Measurements from ENCODE around the gene TCF7L2. TPM values are rescaled to one million over a fixed set of nuclear protein-coding genes. Genes with fewer than 3 reads are reported as not detected.
A peak's percentile ranks its signal among the peaks of the same experiment; 100 is the strongest.

The TCF7L2 gene
- total RNA-seq, 2 experiments from 2014 or later: 1.3 to 8.5 TPM

DNA sequence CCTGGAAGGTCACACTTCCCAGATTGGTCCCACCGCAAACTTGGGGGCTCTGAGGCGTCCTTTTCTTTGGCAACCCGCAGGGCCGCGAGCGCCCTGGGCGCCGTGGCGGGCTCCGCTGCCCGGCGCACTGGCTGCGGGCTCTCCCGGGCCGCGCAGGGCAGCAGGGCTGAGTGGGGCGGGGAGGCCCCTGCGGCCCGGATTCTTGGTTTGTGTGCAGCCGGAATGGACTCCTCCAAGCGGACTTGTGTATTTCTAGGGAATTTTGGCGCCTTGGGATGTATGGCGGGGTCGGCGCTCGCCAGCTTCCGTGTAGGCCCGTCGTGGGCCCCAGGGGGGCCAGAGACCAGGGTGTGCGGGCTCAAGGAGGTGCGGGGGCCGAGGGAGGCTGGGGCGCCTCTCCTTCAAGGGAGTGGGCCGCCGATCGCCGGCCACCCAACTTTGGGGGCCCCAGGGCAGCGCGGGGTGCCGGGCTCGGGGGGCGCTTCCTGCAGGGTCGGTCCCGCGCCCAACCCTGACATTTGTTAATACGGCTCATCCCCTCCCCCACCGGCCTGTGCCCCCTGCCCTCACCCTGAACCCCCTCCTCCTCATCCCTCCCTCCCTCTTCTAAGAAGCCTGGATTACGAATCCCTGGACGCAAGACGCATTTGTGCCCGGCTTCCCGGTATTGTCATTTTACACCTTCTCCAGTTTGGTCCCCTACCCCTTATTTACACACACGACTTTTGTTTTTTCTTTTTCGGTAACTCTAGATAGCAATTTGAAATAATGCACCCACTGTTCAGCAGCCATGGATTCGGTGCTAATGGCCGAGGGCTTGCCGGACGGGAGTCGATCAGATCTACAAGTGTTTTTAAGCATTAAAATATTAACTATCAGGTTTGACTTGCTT, 2.5 kb downstream of the TCF7L2 start:
- BruUV-seq (replicated peaks): no TSS peak
- intact Hi-C loops (cut with micrococcal nuclease; ENCODE audit: unreplicated experiment): loop anchor here (5.0 kb wide), 2 partner anchors 725 to 770 kb away; partner anchors contain the start of genes CASP7 and GPAM
- POLR2A ChIA-PET: no interaction called here
- no peaks in the 10 kb centered on the region for H4K20me1 ChIP-seq (ENCODE audit: insufficient read depth, low read length)
- DNase-seq (ENCODE audit: low spot score): no peak
- H3K9me3 ChIP-seq (ENCODE audit: low read length): no peaks in the 10 kb centered on the region
- H3K4me3 ChIP-seq (ENCODE audit: low read depth, low read length, poor library complexity, severe bottlenecking): peak overlapping the region; percentile 75
- H3K9me2 ChIP-seq (ENCODE audit: insufficient read depth, low read length): no peaks in the 10 kb centered on the region
- TF ChIP-seq EZH2phosphoT487 (IDR thresholded peaks at IDR 0.05; ENCODE audit: borderline replicate concordance, low read depth, low read length): no peak
- TF ChIP-seq, protein P1, sequence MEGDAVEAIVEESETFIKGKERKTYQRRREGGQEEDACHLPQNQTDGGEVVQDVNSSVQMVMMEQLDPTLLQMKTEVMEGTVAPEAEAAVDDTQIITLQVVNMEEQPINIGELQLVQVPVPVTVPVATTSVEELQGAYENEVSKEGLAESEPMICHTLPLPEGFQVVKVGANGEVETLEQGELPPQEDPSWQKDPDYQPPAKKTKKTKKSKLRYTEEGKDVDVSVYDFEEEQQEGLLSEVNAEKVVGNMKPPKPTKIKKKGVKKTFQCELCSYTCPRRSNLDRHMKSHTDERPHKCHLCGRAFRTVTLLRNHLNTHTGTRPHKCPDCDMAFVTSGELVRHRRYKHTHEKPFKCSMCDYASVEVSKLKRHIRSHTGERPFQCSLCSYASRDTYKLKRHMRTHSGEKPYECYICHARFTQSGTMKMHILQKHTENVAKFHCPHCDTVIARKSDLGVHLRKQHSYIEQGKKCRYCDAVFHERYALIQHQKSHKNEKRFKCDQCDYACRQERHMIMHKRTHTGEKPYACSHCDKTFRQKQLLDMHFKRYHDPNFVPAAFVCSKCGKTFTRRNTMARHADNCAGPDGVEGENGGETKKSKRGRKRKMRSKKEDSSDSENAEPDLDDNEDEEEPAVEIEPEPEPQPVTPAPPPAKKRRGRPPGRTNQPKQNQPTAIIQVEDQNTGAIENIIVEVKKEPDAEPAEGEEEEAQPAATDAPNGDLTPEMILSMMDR (conservative IDR thresholded peaks at IDR 0.05; ENCODE audit: low read length): no peak
- no peak overlapping the region for H3K27ac ChIP-seq (ENCODE audit: low read depth, low read length, poor library complexity, severe bottlenecking)
- no peaks in the 10 kb centered on the region for H3K36me3 ChIP-seq (ENCODE audit: insufficient read depth, low read length)
- peak overlapping the region; percentile 88 for H3K4me2 ChIP-seq (ENCODE audit: low read length)
- CTCF ChIA-PET (ENCODE audit: unreplicated experiment): no interaction called here
- H2AFZ ChIP-seq (ENCODE audit: low read length): peak overlapping the region; percentile 73
- peaks cover 21% of the 10 kb centered on the region for H3K4me1 ChIP-seq (ENCODE audit: insufficient read depth, low read length, poor library complexity, severe bottlenecking)
- H3K79me2 ChIP-seq (ENCODE audit: insufficient read depth, low read depth, low read length): no peaks in the 10 kb centered on the region

DNA sequence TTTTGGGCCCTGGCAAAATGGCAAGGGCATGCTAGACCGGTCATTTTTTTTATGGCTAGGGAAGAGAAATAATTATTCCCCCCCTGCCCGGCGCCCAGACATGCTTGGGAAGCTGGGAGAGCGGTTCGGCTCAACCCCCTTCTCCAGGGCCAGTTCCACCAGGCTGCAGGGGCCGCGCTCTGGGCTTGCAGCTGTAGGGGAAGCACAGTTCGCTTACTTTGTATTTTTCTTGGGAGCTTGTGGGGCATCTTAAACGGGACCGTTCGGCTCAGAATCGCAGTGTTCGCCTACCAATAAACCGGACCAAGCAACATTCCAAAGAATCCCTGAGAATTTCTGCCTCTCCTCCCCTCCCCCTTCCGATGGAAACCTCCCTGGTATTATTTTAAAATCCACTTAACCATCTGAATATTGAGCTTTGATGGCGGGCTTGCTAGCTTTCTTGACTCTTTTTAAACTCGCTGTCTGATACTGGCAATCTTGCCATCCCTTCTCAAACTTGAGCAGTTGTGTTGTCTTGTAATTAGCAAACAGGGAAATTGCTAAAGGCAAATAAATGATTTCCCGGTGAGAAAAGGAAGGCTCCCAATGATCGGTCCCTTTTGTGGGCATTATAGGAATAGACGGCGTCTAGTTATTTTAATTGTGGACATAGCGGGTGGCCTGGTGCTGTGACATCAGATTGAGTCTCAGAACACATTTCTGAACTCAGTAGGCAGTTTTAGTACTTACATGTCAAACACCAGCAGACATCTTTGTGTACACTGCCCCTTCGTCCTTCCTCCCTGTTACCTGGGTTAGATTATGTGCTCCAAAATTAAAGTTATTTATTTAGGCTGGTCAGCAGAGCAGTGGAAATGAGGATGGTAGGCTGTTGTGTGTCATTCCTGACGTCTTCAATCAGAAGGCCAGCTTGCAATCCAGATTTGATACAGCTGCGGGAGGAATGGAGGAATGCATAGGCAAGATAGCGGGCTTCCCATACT, 3.4 kb downstream of the TCF7L2 start:
- no peaks in the 10 kb centered on the region; the same call in 1 of the 2 replicates for H4K20me1 ChIP-seq (ENCODE audit: insufficient read depth, low read length)
- DNase-seq (ENCODE audit: low spot score): no peak
- H3K4me2 ChIP-seq (ENCODE audit: low read length): no peak overlapping the region; the same call in 1 of the 2 replicates
- TF ChIP-seq EZH2phosphoT487 (IDR thresholded peaks at IDR 0.05; ENCODE audit: borderline replicate concordance, low read depth, low read length): no peak
- TF ChIP-seq, protein P1 (conservative IDR thresholded peaks at IDR 0.05; ENCODE audit: low read length): no peak
- no peak overlapping the region for H3K27ac ChIP-seq (ENCODE audit: low read depth, low read length, poor library complexity, severe bottlenecking)
- no peaks in the 10 kb centered on the region for H3K36me3 ChIP-seq (ENCODE audit: insufficient read depth, low read length)
- CTCF ChIA-PET (ENCODE audit: unreplicated experiment): no interaction called here
- no peaks in the 10 kb centered on the region for H3K9me3 ChIP-seq (ENCODE audit: low read length)
- no peaks in the 10 kb centered on the region for H3K9me2 ChIP-seq (ENCODE audit: insufficient read depth, low read length)
- BruUV-seq (replicated peaks): no TSS peak
- POLR2A ChIA-PET: no interaction called here
- intact Hi-C loops (cut with micrococcal nuclease; ENCODE audit: unreplicated experiment): loop anchor here (5.0 kb wide), 2 partner anchors 724 to 771 kb away; partner anchors contain the start of genes CASP7 and GPAM
- H2AFZ ChIP-seq (ENCODE audit: low read length): no peak overlapping the region
- H3K4me1 ChIP-seq (ENCODE audit: insufficient read depth, low read length, poor library complexity, severe bottlenecking): peaks cover 23% of the 10 kb centered on the region
- no peak overlapping the region for H3K4me3 ChIP-seq (ENCODE audit: low read depth, low read length, poor library complexity, severe bottlenecking)
- H3K79me2 ChIP-seq (ENCODE audit: insufficient read depth, low read depth, low read length): no peaks in the 10 kb centered on the region
